H9 (cell line): Measurements from ENCODE around the gene C17orf50. TPM values are rescaled to one million over a fixed set of nuclear protein-coding genes. Genes with fewer than 3 reads are reported as not detected.

Experiments used
- DNase-seq: peaks from one replicate; pipeline ENCODE4 v3.0.0-alpha.2; 2017
- H2AFZ ChIP-seq: one replicate; pipeline ENCODE4 v1.6.1; 2013; ENCODE audit warnings: mild to moderate bottlenecking, low read length, control low read depth, moderate library complexity
- H2AK5ac ChIP-seq: 2 replicates; pipeline ENCODE4 v1.6.1; 2013; ENCODE audit warnings: low read length, control low read depth, mixed read lengths; ENCODE audit not compliant: insufficient read length
- H2BK120ac ChIP-seq: one replicate; pipeline ENCODE4 v1.6.1; 2013; ENCODE audit warnings: low read depth, mild to moderate bottlenecking, low read length, control low read depth, inconsistent platforms; ENCODE audit not compliant: poor library complexity, severe bottlenecking
- H2BK12ac ChIP-seq: 2 replicates; pipeline ENCODE4 v1.6.1; 2013; ENCODE audit warnings: low read length, control low read depth, mixed read lengths, low read depth; ENCODE audit not compliant: insufficient read length
- H2BK15ac ChIP-seq: 2 replicates; pipeline ENCODE4 v1.6.1; 2013; ENCODE audit warnings: low read depth, low read length, control low read depth
- H2BK20ac ChIP-seq: one replicate; pipeline ENCODE4 v1.6.1; 2013; ENCODE audit warnings: low read depth, mild to moderate bottlenecking, low read length, control low read depth, inconsistent platforms; ENCODE audit not compliant: poor library complexity, severe bottlenecking
- H2BK5ac ChIP-seq: 2 replicates; pipeline ENCODE4 v1.6.1; 2013; ENCODE audit warnings: low read length, control low read depth, mixed read lengths; ENCODE audit not compliant: insufficient read length
- H3K14ac ChIP-seq: 2 replicates; pipeline ENCODE4 v1.6.1; 2013; ENCODE audit warnings: low read length, control low read depth; ENCODE audit not compliant: insufficient read depth
- H3K18ac ChIP-seq: 2 replicates; pipeline ENCODE4 v1.6.1; 2013; ENCODE audit warnings: low read depth, mild to moderate bottlenecking, mixed read lengths, low read length, control low read depth; ENCODE audit not compliant: insufficient read length
- H3K23ac ChIP-seq: 2 replicates; pipeline ENCODE4 v1.6.1; 2013; ENCODE audit warnings: low read length, control low read depth, mixed read lengths, low read depth; ENCODE audit not compliant: insufficient read length
- H3K23me2 ChIP-seq: 2 replicates; pipeline ENCODE4 v1.6.1; 2013; ENCODE audit warnings: low read depth, mild to moderate bottlenecking, mixed read lengths, low read length, control low read depth; ENCODE audit not compliant: insufficient read length, poor library complexity, severe bottlenecking
- H3K27ac ChIP-seq: 2 replicates; pipeline ENCODE4 v1.5.1; 2013; ENCODE audit warnings: low read length, control low read depth, mixed read lengths, low read depth; ENCODE audit not compliant: insufficient read length
- H3K27me3 ChIP-seq: 2 replicates; pipeline ENCODE4 v1.6.1; 2013; ENCODE audit warnings: low read length, control low read depth, inconsistent platforms; ENCODE audit not compliant: insufficient read depth
- H3K4ac ChIP-seq: 2 replicates; pipeline ENCODE4 v1.6.1; 2013; ENCODE audit warnings: low read depth, mild to moderate bottlenecking, control low read depth, inconsistent platforms, low read length, moderate library complexity
- H3K4me1 ChIP-seq: 2 replicates; pipeline ENCODE4 v1.6.1; 2013; ENCODE audit warnings: low read length, control low read depth, inconsistent platforms; ENCODE audit not compliant: insufficient read depth
- H3K4me2 ChIP-seq: 2 replicates; pipeline ENCODE4 v1.6.1; 2013; ENCODE audit warnings: low read length, control low read depth, mixed read lengths; ENCODE audit not compliant: insufficient read length, insufficient read depth
- H3K56ac ChIP-seq: 2 replicates; pipeline ENCODE4 v1.6.1; 2013; ENCODE audit warnings: low read depth, mild to moderate bottlenecking, mixed read lengths, low read length, control low read depth; ENCODE audit not compliant: insufficient read length
- H3K79me1 ChIP-seq: 2 replicates; pipeline ENCODE4 v1.6.1; 2013; ENCODE audit warnings: low read depth, mild to moderate bottlenecking, moderate library complexity, low read length, control low read depth, inconsistent platforms; ENCODE audit not compliant: insufficient read depth, poor library complexity, severe bottlenecking
- H3K79me2 ChIP-seq: 2 replicates; pipeline ENCODE4 v1.6.1; 2013; ENCODE audit warnings: low read length, control low read depth, inconsistent platforms; ENCODE audit not compliant: insufficient read depth
- H3K9ac ChIP-seq: 2 replicates; pipeline ENCODE4 v1.6.1; 2013; ENCODE audit warnings: low read length, control low read depth, mixed read lengths; ENCODE audit not compliant: insufficient read length; ENCODE audit errors: extremely low read depth
- H3K9me3 ChIP-seq: one replicate; pipeline ENCODE4 v1.6.1; 2013; ENCODE audit warnings: low read depth, low read length, inconsistent platforms; ENCODE audit not compliant: control insufficient read depth
- H3T11ph ChIP-seq: one replicate; pipeline ENCODE4 v1.6.1; 2013; ENCODE audit warnings: mild to moderate bottlenecking, low read length, control low read depth, inconsistent platforms
- H4K20me1 ChIP-seq: one replicate; pipeline ENCODE4 v1.6.1; 2013; ENCODE audit not compliant: control insufficient read depth, insufficient read length, insufficient read depth
- H4K5ac ChIP-seq: 2 replicates; pipeline ENCODE4 v1.6.1; 2013; ENCODE audit warnings: low read depth, mild to moderate bottlenecking, mixed read lengths, low read length, control low read depth; ENCODE audit not compliant: insufficient read length
- H4K8ac ChIP-seq: replicated peaks from 2 replicates; pipeline ENCODE4 v1.6.1; 2013; ENCODE audit warnings: low read length, control low read depth, mixed read lengths, low read depth; ENCODE audit not compliant: insufficient read length
- H4K91ac ChIP-seq: 2 replicates; pipeline ENCODE4 v1.6.1; 2013; ENCODE audit warnings: low read depth, mild to moderate bottlenecking, moderate library complexity, mixed read lengths, low read length, control low read depth; ENCODE audit not compliant: insufficient read length
- H3K27ac Mint-ChIP-seq, 3 experiments: 2 replicates in 2 of 3; 3 replicates in 1 of 3; pipeline ENCODE4 v1.8.0; 2020 to 2021; ENCODE audit warnings: mixed read lengths in 3 of 3, mild to moderate bottlenecking in 1 of 3, moderate library complexity in 1 of 3
- H3K27me3 Mint-ChIP-seq: 2 replicates; pipeline ENCODE4 v1.8.0; 2021; ENCODE audit warnings: low read depth, mild to moderate bottlenecking, moderate library complexity, mixed read lengths
- H3K36me3 Mint-ChIP-seq, 3 experiments: 2 replicates in 2 of 3; 3 replicates in 1 of 3; pipeline ENCODE4 v1.8.0; 2020 to 2021; ENCODE audit warnings: low read depth in 3 of 3, mixed read lengths in 3 of 3; ENCODE audit not compliant: insufficient read depth in 1 of 3
- H3K4me1 Mint-ChIP-seq, 2 experiments: 2 replicates each; pipeline ENCODE4 v1.8.0; 2020; ENCODE audit warnings: mixed read lengths in 2 of 2
- H3K4me3 Mint-ChIP-seq, 2 experiments: 2 replicates in 1 of 2; 3 replicates in 1 of 2; pipeline ENCODE4 v1.8.0; 2020 to 2021; ENCODE audit warnings: mild to moderate bottlenecking in 2 of 2, mixed read lengths in 2 of 2, moderate library complexity in 1 of 2
- H3K9me3 Mint-ChIP-seq, 2 experiments: 2 replicates in 1 of 2; 3 replicates in 1 of 2; pipeline ENCODE4 v1.8.0; 2020; ENCODE audit warnings: mild to moderate bottlenecking in 2 of 2, mixed read lengths in 2 of 2, moderate library complexity in 1 of 2
- CTCF ChIP-seq: fragments of 200-600 bp; sonication (generic); conservative IDR thresholded peaks from 3 replicates; pipeline ENCODE4 v1.8.0; 2021; ENCODE audit warnings: antibody characterized with exemption, mild to moderate bottlenecking
- WGBS: extraction: QIAGEN DNeasy Blood & Tissue Kit; methylation state at CpG from one replicate; pipeline ENCODE4 v1.1.7; 2013; ENCODE audit warnings: missing lambda C conversion rate, low lambda C conversion rate, mixed read lengths; ENCODE audit not compliant: insufficient read length; ENCODE audit errors: extremely low coverage; 5-methylcytosine and 5-hydroxymethylcytosine counted together
- total RNA-seq: library from RNA; stranded (reverse); gene quantifications from 2 replicates; pipeline ENCODE4 v1.2.1, GENCODE V29; 2021

The C17orf50 gene
- total RNA-seq, 1 experiment from 2014 or later: not detected

GRCh38 chr17:35786941-35787432, 26.3 kb downstream of the C17orf50 start:
- Histone ChIP-seq H3K14ac (no peak overlapping the region), H3K79me2 (no peaks in the 10 kb centered on the region), H2BK20ac (no peak overlapping the region), H4K20me1 (no peaks in the 10 kb centered on the region), H3K4me1 (no peaks in the 10 kb centered on the region), H3K4me2 (no peak overlapping the region), H3K9ac (no peak overlapping the region), H3K23me2 (no peaks in the 10 kb centered on the region), H3K79me1 (no peaks in the 10 kb centered on the region), H3K23ac (no peak overlapping the region), H2BK120ac (no peak overlapping the region), H2AK5ac (no peak overlapping the region), H2AFZ (no peak overlapping the region), H3T11ph (no peak overlapping the region), H4K5ac (no peak overlapping the region), H3K27me3 (no peaks in the 10 kb centered on the region; the same call in 1 of the 2 replicates), H3K4ac (no peak overlapping the region), H2BK12ac (no peak overlapping the region), H3K56ac (no peak overlapping the region), H3K27ac (no peak overlapping the region), H2BK15ac (no peak overlapping the region), H2BK5ac (no peak overlapping the region), H4K91ac (no peak overlapping the region), H4K8ac (no peak overlapping the region), H3K18ac (no peak overlapping the region), H3K9me3 (no peaks in the 10 kb centered on the region)
- Mint-ChIP-seq H3K4me1 (peaks cover 0 to 10% of the 10 kb centered on the region in 2 experiments; a peak in 1 of 4 replicates), H3K4me3 (peak overlapping the region in 1 of 2 experiments; percentile 32; a peak in 1 of 5 replicates), H3K27ac (no peak overlapping the region), H3K27me3 (peaks cover 53% of the 10 kb centered on the region), H3K36me3 (no peaks in the 10 kb centered on the region), H3K9me3 (no peaks in the 10 kb centered on the region)
- peak; percentile 21 for DNase-seq
- no peak for TF ChIP-seq CTCF
- no CpG with 5 or more reads among the region's 3 CpGs for WGBS
